GM21526 (cell line): Measurements from ENCODE around the gene FAM98B.
A peak's percentile ranks its signal among the peaks of the same experiment; 100 is the strongest.

Experiments used
- ATAC-seq: cut with Tn5 transposase; IDR thresholded peaks from one replicate; pipeline ENCODE4 v1.9.1; 2021; ENCODE audit warnings: moderate library complexity; ENCODE audit not compliant: unreplicated experiment, low FRiP score

The FAM98B gene

GRCh38 chr15:38504680-38505467 lies 50.9 kb downstream of the FAM98B start:
- ATAC-seq = no peak

GRCh38 chr15:38506997-38507396 lies 53.1 kb downstream of the FAM98B start:
- ATAC-seq = no peak

GRCh38 chr15:38507570-38507969 lies 53.6 kb downstream of the FAM98B start:
- ATAC-seq = no peak

GRCh38 chr15:38508647-38509046 lies 54.7 kb downstream of the FAM98B start:
- ATAC-seq = no peak

- ATAC-seq = no peak
These were observed 55.2 kb downstream of the FAM98B start for GRCh38 chr15:38509152-38509551.

DNA sequence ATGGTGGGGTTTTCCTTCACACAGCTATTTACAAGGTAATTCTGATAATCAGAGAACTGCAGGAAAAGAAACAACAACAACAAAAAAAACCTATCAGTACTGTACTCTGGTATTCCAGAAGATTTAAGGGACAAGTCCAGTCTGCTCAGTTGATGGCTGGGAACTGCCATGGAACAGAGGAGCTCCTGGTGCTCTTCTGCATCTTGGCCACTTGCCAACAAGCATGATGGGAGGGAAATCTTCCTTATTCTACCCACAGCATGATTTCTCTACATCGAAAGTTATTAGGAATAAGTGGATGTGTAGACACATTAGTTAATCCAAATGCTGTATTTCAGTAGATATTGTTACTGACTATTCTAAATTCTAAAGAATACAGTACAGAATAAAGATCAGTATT lies 59.0 kb downstream of the FAM98B start:
- ATAC-seq = no peak

- peak; percentile 60 for ATAC-seq
These were observed 60.7 kb downstream of the FAM98B start for GRCh38 chr15:38514601-38515000.

GRCh38 chr15:38516626-38517025 lies 62.7 kb downstream of the FAM98B start:
- ATAC-seq = no peak

DNA sequence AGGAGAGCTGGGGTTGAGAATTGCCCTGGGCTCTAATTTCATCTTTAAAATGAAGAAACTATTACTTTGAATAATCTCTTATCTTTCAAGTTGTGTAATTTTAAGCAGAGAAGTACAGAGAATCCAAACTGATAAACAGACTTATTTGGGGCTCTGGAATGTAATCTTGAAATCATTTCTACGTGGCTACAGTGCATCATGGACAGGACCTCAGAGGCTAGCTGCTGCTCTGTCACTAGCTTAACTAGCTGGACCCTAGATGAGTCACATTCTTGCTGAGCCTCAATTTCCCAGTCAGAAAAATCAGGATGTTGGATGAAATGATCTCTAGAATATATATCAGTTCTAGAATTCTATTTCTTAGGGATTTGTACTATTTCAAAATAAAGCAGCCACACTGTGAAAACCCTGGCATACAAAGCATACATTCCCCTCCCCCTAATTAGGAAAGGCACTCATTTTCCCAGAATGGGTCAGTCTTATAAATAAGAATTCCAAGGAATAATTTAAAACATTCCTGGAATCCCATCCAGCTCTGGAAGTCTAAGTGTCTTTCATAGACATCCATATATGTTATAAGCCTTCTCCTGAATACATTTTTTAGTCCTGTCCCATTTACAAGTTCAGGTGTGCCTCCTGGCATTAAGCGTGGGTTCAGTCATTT lies 63.5 kb downstream of the FAM98B start:
- no peak for ATAC-seq

DNA sequence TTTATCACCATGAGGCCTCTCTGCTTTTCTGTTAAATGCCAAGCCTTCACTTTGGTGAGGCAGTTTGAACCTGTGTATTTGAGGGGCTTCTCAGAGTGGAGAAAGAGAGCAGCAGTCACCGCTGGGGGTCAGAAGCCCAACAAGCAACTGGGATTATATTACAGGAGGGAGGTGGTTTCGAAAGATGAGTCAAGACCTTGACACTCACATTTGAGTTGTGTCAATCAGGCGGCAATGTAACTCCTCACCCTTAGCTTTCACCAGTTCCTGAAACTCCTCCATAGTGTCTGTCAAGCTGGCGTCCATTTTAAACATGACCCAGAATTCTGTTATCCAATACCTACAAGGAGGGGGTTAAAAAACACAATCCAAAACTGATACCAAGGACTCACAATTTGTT lies 64.2 kb downstream of the FAM98B start:
- ATAC-seq = no peak

GRCh38 chr15:38520035-38520434 lies 66.1 kb downstream of the FAM98B start:
- no peak for ATAC-seq

GRCh38 chr15:38521316-38521715 lies 67.4 kb downstream of the FAM98B start:
- ATAC-seq = no peak

GRCh38 chr15:38522922-38523321 lies 69.0 kb downstream of the FAM98B start:
- no peak for ATAC-seq

DNA sequence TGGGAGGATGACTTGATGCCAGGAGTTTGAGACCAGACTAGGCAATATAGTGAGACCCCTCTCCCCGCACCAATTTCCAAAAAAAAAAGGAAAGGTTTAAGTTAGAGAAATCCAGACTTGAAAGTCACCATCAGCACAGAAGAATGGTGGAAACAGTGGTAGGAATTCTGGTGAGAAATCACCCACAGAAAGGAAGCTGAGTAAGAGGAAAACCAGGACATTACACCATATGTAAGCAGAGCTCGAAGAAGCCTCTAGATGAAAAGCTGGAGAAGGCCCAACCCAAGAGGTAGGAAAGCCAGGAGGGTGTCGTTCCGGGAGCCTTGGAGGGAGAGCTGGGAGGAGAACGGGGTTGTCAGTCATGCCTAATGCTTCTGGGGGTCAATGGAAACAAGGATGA lies 70.2 kb downstream of the FAM98B start:
- no peak for ATAC-seq

DNA sequence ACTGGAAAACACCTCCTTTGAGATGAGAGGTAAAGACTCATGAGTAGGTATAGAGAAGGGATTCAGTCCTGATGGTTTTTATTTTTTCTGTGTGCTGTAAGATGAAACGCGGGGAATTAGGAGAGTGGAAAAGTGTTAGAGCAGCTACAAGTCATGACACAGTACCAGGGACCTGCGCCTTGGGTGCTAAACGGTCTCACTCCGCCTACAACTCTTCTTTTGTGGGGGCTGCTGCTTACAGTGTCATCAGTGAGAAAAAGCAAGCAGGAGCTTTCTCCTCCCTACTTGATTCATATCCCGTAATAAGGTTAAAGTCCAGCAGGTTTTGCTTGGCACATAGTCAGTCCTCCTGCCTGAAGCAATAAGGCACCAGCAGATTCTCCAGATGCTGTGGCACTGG lies 71.6 kb downstream of the FAM98B start:
- no peak for ATAC-seq

GRCh38 chr15:38526158-38526557 lies 72.2 kb downstream of the FAM98B start:
- no peak for ATAC-seq

- ATAC-seq = no peak
These were observed 74.4 kb downstream of the FAM98B start for GRCh38 chr15:38528294-38528693.

DNA sequence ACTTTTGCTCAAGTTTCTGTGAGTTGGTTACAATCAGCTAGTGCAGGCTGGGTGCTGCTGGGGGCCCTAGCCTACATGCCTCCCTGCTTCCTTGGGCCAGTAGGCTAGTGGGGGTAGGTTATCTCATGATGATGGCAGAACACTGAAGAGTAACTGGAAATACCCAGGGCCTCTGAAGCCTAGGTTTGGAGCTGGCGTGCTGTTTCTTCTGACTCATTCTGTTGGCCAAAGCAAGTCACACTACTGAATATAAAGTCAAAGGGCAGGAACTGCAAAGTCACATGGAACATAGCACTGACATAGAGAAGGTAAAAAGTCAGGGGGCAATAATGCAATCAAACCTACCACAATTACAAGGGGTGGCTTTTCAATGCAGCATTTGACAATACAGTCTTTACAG lies 76.2 kb downstream of the FAM98B start:
- ATAC-seq = no peak

DNA sequence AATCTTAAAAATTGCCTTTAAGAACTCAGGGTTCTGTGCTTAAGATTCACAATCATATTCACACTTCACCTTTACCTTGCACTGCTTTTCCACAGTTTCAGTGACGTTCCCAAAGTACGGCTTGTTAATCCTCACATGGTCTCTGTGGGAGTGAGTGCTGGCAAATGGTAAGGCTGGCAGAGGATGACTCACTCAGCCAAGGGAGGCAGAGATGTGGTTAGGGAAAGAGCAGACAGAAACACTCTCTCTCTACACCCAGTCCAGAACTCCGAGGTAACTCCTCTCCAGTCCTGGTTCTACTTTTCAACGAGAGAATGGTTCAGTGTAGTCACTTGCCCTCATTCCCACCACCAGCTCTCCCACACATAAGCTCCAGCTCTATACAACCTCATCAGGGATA lies 77.6 kb downstream of the FAM98B start:
- no peak for ATAC-seq

DNA sequence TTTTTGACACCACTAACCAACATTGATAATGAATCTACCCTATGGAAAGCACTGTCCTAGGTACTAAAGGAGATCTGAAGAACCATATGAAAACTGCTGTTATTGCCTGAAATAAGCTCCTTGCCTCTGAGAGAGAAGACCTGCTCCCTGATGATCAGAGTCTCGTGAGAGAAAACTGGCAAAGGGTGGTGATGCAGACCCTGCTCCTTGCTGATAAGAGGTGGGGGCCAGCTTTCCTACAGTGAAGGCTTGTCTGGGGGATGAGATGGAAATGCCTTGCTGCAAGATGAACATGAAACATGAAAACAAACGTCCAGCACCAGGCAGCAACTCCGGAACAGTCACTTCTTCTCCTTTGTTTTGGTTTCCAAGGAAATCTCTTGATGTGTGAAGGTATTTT lies 78.8 kb downstream of the FAM98B start:
- no peak for ATAC-seq

GRCh38 chr15:38533416-38533915 lies 79.5 kb downstream of the FAM98B start:
- no peak for ATAC-seq

DNA sequence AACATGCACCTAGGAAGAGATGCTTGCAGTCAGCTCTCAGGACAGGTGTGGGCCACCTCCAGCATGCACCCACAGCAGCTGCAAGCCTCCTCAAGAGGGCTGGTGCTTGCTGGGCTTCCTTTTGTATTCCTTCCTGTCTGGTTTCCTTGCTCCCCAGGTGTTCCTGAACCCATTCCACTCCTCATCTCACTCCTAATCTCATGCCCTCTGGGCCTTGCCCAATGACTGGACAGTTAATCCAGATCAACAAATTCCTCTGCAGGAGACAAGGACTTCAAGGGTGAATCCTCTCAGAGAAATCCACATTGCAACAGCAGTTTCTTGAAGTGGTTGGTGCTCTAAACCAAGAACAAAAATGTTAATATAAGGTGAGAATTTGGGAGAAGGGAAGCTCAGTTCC lies 80.0 kb downstream of the FAM98B start:
- ATAC-seq = no peak
